GM12892 (cell line): Measurements from ENCODE around the gene OR9I1.

Experiments
- POLR2AphosphoS5 ChIP-seq: IDR thresholded peaks from 2 replicates; pipeline ENCODE4 v1.6.1; 2011; ENCODE audit warnings: low read depth, low read length, control low read depth
- TAF1 ChIP-seq: IDR thresholded peaks from 2 replicates; pipeline ENCODE4 v1.6.1; 2011; ENCODE audit warnings: low read depth, mild to moderate bottlenecking, control low read depth, low read length, borderline replicate concordance

- TF ChIP-seq TAF1: no peak
- TF ChIP-seq POLR2AphosphoS5: no peak
Observed at GRCh38 chr11:58127350-58127749, 2.0 kb upstream of the OR9I1 start.
